K562 (cell line): ENCODE results near the gene CCDC184. TPM values are rescaled to one million over a fixed set of nuclear protein-coding genes. Genes with fewer than 3 reads are reported as not detected.
A peak's percentile ranks its signal among the peaks of the same experiment; 100 is the strongest.

Source experiments
- EZH2 ChIP-seq: IDR thresholded peaks from 2 replicates; pipeline ENCODE4 v1.6.1; 2012; ENCODE audit warnings: low read depth, mild to moderate bottlenecking, inconsistent platforms, low read length, borderline replicate concordance
- FUS ChIP-seq: fragments of 200-400 bp; formaldehyde crosslinking; optimal IDR thresholded peaks from 2 replicates; pipeline ENCODE3; 2017; ENCODE audit warnings: low read depth, low read length
- ILF3 ChIP-seq: fragments of 450-650 bp; IDR thresholded peaks from 2 replicates; pipeline ENCODE4 v1.6.1; 2018; ENCODE audit warnings: antibody characterized with exemption, mild to moderate bottlenecking, moderate library complexity, borderline replicate concordance
- KLF10 ChIP-seq: fragments of 250-450 bp; sonication (Bioruptor Pico); IDR thresholded peaks from 2 replicates; pipeline ENCODE4 v1.6.1; 2021; ENCODE audit warnings: matching md5 sums
- LEF1 ChIP-seq: fragments of 450-650 bp; IDR thresholded peaks from 2 replicates; pipeline ENCODE4 v1.6.1; 2016; ENCODE audit warnings: mild to moderate bottlenecking
- MAFF ChIP-seq: IDR thresholded peaks from 2 replicates; pipeline ENCODE4 v1.6.1; 2012; ENCODE audit warnings: low read length, improper control_type of control experiment
- PHF20 ChIP-seq: fragments of 450-650 bp; IDR thresholded peaks from 2 replicates; pipeline ENCODE4 v1.6.1; 2018; ENCODE audit not compliant: partially characterized antibody
- POLR3A ChIP-seq: IDR thresholded peaks from 2 replicates; pipeline ENCODE4 v1.6.1; 2011; ENCODE audit warnings: borderline replicate concordance, mild to moderate bottlenecking, moderate library complexity; ENCODE audit not compliant: insufficient read length, insufficient read depth; ENCODE audit errors: extremely low read depth
- RBBP5 ChIP-seq: fragments of 200-600 bp; sonication (generic); IDR thresholded peaks from 2 replicates; pipeline ENCODE4 v1.6.1; 2012; ENCODE audit warnings: borderline replicate concordance, mild to moderate bottlenecking, low read length, control low read depth, inconsistent platforms; ENCODE audit not compliant: insufficient read depth, poor library complexity, severe bottlenecking
- RBM25 ChIP-seq: fragments of 200-400 bp; formaldehyde crosslinking; IDR thresholded peaks from 2 replicates; pipeline ENCODE4 v1.6.1; 2018; ENCODE audit warnings: low read length, low read depth, moderate library complexity; ENCODE audit not compliant: severe bottlenecking
- RFX7 ChIP-seq: fragments of 250-450 bp; sonication (Bioruptor Pico); IDR thresholded peaks from 2 replicates; pipeline ENCODE4 v1.5.1; 2021; ENCODE audit warnings: mild to moderate bottlenecking
- SFPQ ChIP-seq: fragments of 200-400 bp; formaldehyde crosslinking; IDR thresholded peaks from 2 replicates; pipeline ENCODE4 v1.6.1; 2017; ENCODE audit warnings: mild to moderate bottlenecking, low read depth, low read length, moderate library complexity
- TBP ChIP-seq: optimal IDR thresholded peaks from 2 replicates; pipeline ENCODE3; 2011; ENCODE audit warnings: low read depth, low read length, improper control_type of control experiment
- TEAD4 ChIP-seq, 2 experiments: sonication (generic) in 1 of 2; formaldehyde crosslinking in 1 of 2; IDR thresholded peaks; 2 replicates each; pipeline versions ENCODE4 v1.6.1 to v1.8.0; 2012 to 2022; ENCODE audit warnings: borderline replicate concordance in 1 of 2, inconsistent platforms in 1 of 2, low read length in 1 of 2, mild to moderate bottlenecking in 1 of 2, missing genetic modification reagents in 1 of 2
- ZNF263 ChIP-seq: sonication (generic); formaldehyde crosslinking; IDR thresholded peaks from 2 replicates; pipeline ENCODE4 v1.8.0; 2022; ENCODE audit warnings: mild to moderate bottlenecking, missing genetic modification reagents, borderline replicate concordance
- ZNF584 ChIP-seq: fragments of 200-800 bp; sonication (Bioruptor generic); IDR thresholded peaks from 2 replicates; pipeline ENCODE4 v1.6.1; 2016; ENCODE audit warnings: low read depth, mild to moderate bottlenecking, missing genetic modification characterization, missing compliant biosample characterization
- ZSCAN29 ChIP-seq: fragments of 450-650 bp; IDR thresholded peaks from 2 replicates; pipeline ENCODE4 v1.6.1; 2017
- polyA plus RNA-seq, 8 experiments: library from polyadenylated mRNA; depleted of rRNA in 4 of 8; stranded (reverse) in 5 of 8; unstranded in 3 of 8; fragments of >200 nt; fragmentation: Nextera tagmentation in 2 of 8; fragmentation: Illumina TruSeq in 1 of 8; extraction: Ambion mirVana in 2 of 8; extraction: Trizol in 1 of 8; gene quantifications; 2 replicates each; pipeline versions ENCODE4 v1.2.1 to v1.2.3, GENCODE V29; 2011 to 2014; ENCODE audit warnings: inconsistent platforms in 1 of 8, missing spikeins in 1 of 8
- total RNA-seq, 7 experiments: library from RNA; depleted of rRNA in 6 of 7; stranded (reverse); fragments of >200 nt in 6 of 7; fragmentation: Illumina TruSeq in 2 of 7; extraction: Trizol in 2 of 7; gene quantifications; 2 replicates each; pipeline versions ENCODE4 v1.2.1 to v1.2.3, GENCODE V29; 2011 to 2021; ENCODE audit warnings: low replicate concordance in 1 of 7
- TF ChIP-seq, protein P1 (sequence below): fragments of 450-650 bp; IDR thresholded peaks from 2 replicates; pipeline ENCODE4 v1.6.1; 2016; ENCODE audit warnings: low read depth

CCDC184 gene
- total and polyA plus RNA-seq, 9 of the 15 experiments (the other 6 are each of a cell fraction or from before 2014, with no cell fraction given), result 0.09 TPM; not detected in 8

GRCh38 chr12:48175613-48176416, 7.6 kb upstream of the CCDC184 start (continued):
- TF ChIP-seq, protein P1, sequence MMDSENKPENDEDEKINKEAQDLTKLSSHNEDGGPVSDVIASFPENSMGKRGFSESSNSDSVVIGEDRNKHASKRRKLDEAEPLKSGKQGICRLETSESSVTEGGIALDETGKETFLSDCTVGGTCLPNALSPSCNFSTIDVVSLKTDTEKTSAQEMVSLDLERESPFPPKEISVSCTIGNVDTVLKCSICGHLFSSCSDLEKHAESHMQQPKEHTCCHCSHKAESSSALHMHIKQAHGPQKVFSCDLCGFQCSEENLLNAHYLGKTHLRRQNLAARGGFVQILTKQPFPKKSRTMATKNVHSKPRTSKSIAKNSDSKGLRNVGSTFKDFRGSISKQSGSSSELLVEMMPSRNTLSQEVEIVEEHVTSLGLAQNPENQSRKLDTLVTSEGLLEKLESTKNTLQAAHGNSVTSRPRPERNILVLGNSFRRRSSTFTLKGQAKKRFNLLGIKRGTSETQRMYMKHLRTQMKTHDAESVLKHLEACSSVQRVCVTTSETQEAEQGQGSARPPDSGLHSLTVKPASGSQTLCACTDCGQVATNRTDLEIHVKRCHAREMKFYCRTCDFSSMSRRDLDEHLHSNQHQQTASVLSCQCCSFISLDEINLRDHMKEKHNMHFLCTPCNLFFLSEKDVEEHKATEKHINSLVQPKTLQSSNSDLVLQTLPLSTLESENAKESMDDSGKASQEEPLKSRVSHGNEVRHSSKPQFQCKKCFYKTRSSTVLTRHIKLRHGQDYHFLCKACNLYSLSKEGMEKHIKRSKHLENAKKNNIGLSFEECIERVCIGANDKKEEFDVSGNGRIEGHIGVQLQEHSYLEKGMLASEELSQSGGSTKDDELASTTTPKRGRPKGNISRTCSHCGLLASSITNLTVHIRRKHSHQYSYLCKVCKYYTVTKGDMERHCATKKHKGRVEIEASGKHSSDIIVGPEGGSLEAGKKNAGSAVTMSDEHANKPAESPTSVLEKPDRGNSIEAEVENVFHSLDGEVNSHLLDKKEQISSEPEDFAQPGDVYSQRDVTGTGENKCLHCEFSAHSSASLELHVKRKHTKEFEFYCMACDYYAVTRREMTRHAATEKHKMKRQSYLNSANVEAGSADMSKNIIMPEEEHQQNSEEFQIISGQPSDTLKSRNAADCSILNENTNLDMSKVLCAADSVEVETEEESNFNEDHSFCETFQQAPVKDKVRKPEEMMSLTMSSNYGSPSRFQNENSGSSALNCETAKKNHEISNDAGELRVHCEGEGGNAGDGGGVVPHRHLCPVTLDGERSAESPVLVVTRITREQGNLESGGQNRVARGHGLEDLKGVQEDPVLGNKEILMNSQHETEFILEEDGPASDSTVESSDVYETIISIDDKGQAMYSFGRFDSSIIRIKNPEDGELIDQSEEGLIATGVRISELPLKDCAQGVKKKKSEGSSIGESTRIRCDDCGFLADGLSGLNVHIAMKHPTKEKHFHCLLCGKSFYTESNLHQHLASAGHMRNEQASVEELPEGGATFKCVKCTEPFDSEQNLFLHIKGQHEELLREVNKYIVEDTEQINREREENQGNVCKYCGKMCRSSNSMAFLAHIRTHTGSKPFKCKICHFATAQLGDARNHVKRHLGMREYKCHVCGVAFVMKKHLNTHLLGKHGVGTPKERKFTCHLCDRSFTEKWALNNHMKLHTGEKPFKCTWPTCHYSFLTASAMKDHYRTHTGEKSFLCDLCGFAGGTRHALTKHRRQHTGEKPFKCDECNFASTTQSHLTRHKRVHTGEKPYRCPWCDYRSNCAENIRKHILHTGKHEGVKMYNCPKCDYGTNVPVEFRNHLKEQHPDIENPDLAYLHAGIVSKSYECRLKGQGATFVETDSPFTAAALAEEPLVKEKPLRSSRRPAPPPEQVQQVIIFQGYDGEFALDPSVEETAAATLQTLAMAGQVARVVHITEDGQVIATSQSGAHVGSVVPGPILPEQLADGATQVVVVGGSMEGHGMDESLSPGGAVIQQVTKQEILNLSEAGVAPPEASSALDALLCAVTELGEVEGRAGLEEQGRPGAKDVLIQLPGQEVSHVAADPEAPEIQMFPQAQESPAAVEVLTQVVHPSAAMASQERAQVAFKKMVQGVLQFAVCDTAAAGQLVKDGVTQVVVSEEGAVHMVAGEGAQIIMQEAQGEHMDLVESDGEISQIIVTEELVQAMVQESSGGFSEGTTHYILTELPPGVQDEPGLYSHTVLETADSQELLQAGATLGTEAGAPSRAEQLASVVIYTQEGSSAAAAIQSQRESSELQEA, result no peak
- TF ChIP-seq SFPQ, result no peak
- no peak for TF ChIP-seq RFX7
- TF ChIP-seq FUS, result no peak
- TF ChIP-seq RBBP5, result no peak
- no peak for TF ChIP-seq RBM25
- TF ChIP-seq ILF3, result no peak
- TF ChIP-seq PHF20, result no peak
- TF ChIP-seq ZNF263, result no peak
- no peak for TF ChIP-seq KLF10 (CRISPR knock-in tag)
- no peak for TF ChIP-seq TEAD4 (IDR thresholded peaks at IDR 0.05; ENCODE audit: low read length)
- TF ChIP-seq TEAD4 (CRISPR knock-in tag; IDR thresholded peaks at IDR 0.05; ENCODE audit: borderline replicate concordance), result no peak
- peak; percentile 87 for TF ChIP-seq ZNF584
- no peak for TF ChIP-seq ZSCAN29
- no peak for TF ChIP-seq EZH2
- no peak for TF ChIP-seq MAFF
- TF ChIP-seq POLR3A, result no peak
- TF ChIP-seq LEF1, result peak; percentile 93
- peak; percentile 18 for TF ChIP-seq TBP
